SK-N-SH treated with all-trans-retinoic acid at 6 μM for 48 hours (cell line): ENCODE results near the gene PMM2.

Experiments
- ARNTL ChIP-seq: fragments of 450-650 bp; formaldehyde crosslinking; IDR thresholded peaks from 2 replicates; pipeline ENCODE4 v1.5.0; 2020; ENCODE audit warnings: low read depth, mild to moderate bottlenecking, moderate library complexity, borderline replicate concordance
- BACH2 ChIP-seq: fragments of 250-450 bp; sonication (Bioruptor Pico); IDR thresholded peaks from 2 replicates; pipeline ENCODE4 v1.9.0; 2021; ENCODE audit warnings: mild to moderate bottlenecking, borderline replicate concordance
- ISL1 ChIP-seq: fragments of 250-450 bp; sonication (Bioruptor Pico); IDR thresholded peaks from 2 replicates; pipeline ENCODE4 v2.1.2; 2022; ENCODE audit warnings: mild to moderate bottlenecking, moderate library complexity
- OSR1 ChIP-seq: fragments of 250-450 bp; sonication (Bioruptor Pico); IDR thresholded peaks from 2 replicates; pipeline ENCODE4 v1.8.0; 2022; ENCODE audit warnings: moderate library complexity, mild to moderate bottlenecking, inconsistent platforms
- PPARA ChIP-seq: fragments of 250-450 bp; sonication (Bioruptor Pico); IDR thresholded peaks from 2 replicates; pipeline ENCODE4 v1.5.0; 2020; ENCODE audit warnings: mild to moderate bottlenecking, borderline replicate concordance
- SNAI2 ChIP-seq: fragments of 250-450 bp; sonication (Bioruptor Pico); IDR thresholded peaks from 2 replicates; pipeline ENCODE4 v1.5.0; 2020; ENCODE audit warnings: mild to moderate bottlenecking, moderate library complexity
- ZFP30 ChIP-seq: fragments of 450-650 bp; formaldehyde crosslinking; IDR thresholded peaks from 2 replicates; pipeline ENCODE4 v1.5.0; 2022; ENCODE audit warnings: mild to moderate bottlenecking, moderate library complexity
- ZNF565 ChIP-seq: fragments of 450-650 bp; formaldehyde crosslinking; conservative IDR thresholded peaks from 2 replicates; pipeline ENCODE4 v1.5.0; 2020; ENCODE audit warnings: low read depth, mild to moderate bottlenecking, moderate library complexity
- ZNF70 ChIP-seq: fragments of 450-650 bp; formaldehyde crosslinking; IDR thresholded peaks from 2 replicates; pipeline ENCODE4 v1.5.0; 2020; ENCODE audit warnings: mild to moderate bottlenecking, moderate library complexity
- ZNF8 ChIP-seq: fragments of 450-650 bp; formaldehyde crosslinking; IDR thresholded peaks from 2 replicates; pipeline ENCODE4 v1.5.0; 2020; ENCODE audit warnings: mild to moderate bottlenecking, moderate library complexity
- TF ChIP-seq, protein P1 (sequence below): fragments of 250-450 bp; sonication (Bioruptor Pico); IDR thresholded peaks from 2 replicates; pipeline ENCODE4 v1.5.1; 2021; ENCODE audit warnings: mild to moderate bottlenecking, moderate library complexity
- TF ChIP-seq, protein P2 (sequence below): fragments of 250-450 bp; sonication (Bioruptor Pico); IDR thresholded peaks from 2 replicates; pipeline ENCODE4 v1.8.0; 2020; ENCODE audit warnings: mild to moderate bottlenecking, moderate library complexity, borderline replicate concordance
- TF ChIP-seq, protein P3 (sequence below): fragments of 250-450 bp; sonication (Bioruptor Pico); IDR thresholded peaks from 2 replicates; pipeline ENCODE4 v1.5.0; 2020; ENCODE audit warnings: mild to moderate bottlenecking, moderate library complexity
- TF ChIP-seq, protein P4 (sequence below): fragments of 250-450 bp; sonication (Bioruptor Pico); IDR thresholded peaks from 2 replicates; pipeline ENCODE4 v1.5.1; 2020; ENCODE audit warnings: low read depth, mild to moderate bottlenecking, moderate library complexity

DNA sequence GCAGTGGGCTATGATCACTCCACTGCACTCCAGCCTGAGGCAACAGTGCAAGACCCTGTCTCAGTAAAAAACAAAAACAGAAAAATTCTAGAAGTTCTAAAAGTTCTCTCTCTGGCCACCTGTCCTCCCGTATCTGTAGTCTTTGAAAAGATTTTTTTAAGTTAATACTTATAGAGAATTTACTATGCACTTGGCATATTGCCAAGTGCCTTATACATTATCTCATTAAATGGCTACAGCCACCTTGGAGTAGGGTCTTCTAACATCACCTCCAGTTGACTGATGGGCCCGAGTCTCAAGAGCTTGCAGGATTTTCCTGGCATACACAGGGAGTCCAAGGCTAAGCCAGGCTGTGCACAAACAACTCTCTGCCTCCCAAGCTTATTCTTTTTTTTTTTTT lies 44.9 kb upstream of the PMM2 start:
- TF ChIP-seq ZNF565 (CRISPR knock-in tag) = no peak
- TF ChIP-seq PPARA = no peak
- TF ChIP-seq, protein P1, sequence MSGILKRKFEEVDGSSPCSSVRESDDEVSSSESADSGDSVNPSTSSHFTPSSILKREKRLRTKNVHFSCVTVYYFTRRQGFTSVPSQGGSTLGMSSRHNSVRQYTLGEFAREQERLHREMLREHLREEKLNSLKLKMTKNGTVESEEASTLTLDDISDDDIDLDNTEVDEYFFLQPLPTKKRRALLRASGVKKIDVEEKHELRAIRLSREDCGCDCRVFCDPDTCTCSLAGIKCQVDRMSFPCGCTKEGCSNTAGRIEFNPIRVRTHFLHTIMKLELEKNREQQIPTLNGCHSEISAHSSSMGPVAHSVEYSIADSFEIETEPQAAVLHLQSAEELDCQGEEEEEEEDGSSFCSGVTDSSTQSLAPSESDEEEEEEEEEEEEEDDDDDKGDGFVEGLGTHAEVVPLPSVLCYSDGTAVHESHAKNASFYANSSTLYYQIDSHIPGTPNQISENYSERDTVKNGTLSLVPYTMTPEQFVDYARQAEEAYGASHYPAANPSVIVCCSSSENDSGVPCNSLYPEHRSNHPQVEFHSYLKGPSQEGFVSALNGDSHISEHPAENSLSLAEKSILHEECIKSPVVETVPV (CRISPR knock-in tag) = no peak
- TF ChIP-seq, protein P2, sequence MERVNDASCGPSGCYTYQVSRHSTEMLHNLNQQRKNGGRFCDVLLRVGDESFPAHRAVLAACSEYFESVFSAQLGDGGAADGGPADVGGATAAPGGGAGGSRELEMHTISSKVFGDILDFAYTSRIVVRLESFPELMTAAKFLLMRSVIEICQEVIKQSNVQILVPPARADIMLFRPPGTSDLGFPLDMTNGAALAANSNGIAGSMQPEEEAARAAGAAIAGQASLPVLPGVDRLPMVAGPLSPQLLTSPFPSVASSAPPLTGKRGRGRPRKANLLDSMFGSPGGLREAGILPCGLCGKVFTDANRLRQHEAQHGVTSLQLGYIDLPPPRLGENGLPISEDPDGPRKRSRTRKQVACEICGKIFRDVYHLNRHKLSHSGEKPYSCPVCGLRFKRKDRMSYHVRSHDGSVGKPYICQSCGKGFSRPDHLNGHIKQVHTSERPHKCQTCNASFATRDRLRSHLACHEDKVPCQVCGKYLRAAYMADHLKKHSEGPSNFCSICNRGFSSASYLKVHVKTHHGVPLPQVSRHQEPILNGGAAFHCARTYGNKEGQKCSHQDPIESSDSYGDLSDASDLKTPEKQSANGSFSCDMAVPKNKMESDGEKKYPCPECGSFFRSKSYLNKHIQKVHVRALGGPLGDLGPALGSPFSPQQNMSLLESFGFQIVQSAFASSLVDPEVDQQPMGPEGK (CRISPR knock-in tag) = no peak
- TF ChIP-seq, protein P3, sequence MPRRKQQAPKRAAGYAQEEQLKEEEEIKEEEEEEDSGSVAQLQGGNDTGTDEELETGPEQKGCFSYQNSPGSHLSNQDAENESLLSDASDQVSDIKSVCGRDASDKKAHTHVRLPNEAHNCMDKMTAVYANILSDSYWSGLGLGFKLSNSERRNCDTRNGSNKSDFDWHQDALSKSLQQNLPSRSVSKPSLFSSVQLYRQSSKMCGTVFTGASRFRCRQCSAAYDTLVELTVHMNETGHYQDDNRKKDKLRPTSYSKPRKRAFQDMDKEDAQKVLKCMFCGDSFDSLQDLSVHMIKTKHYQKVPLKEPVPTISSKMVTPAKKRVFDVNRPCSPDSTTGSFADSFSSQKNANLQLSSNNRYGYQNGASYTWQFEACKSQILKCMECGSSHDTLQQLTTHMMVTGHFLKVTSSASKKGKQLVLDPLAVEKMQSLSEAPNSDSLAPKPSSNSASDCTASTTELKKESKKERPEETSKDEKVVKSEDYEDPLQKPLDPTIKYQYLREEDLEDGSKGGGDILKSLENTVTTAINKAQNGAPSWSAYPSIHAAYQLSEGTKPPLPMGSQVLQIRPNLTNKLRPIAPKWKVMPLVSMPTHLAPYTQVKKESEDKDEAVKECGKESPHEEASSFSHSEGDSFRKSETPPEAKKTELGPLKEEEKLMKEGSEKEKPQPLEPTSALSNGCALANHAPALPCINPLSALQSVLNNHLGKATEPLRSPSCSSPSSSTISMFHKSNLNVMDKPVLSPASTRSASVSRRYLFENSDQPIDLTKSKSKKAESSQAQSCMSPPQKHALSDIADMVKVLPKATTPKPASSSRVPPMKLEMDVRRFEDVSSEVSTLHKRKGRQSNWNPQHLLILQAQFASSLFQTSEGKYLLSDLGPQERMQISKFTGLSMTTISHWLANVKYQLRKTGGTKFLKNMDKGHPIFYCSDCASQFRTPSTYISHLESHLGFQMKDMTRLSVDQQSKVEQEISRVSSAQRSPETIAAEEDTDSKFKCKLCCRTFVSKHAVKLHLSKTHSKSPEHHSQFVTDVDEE (CRISPR knock-in tag) = no peak
- TF ChIP-seq OSR1 (CRISPR knock-in tag) = no peak
- TF ChIP-seq SNAI2 (CRISPR knock-in tag) = no peak
- no peak for TF ChIP-seq ISL1
- TF ChIP-seq ARNTL (CRISPR knock-in tag) = no peak
- TF ChIP-seq, protein P4, sequence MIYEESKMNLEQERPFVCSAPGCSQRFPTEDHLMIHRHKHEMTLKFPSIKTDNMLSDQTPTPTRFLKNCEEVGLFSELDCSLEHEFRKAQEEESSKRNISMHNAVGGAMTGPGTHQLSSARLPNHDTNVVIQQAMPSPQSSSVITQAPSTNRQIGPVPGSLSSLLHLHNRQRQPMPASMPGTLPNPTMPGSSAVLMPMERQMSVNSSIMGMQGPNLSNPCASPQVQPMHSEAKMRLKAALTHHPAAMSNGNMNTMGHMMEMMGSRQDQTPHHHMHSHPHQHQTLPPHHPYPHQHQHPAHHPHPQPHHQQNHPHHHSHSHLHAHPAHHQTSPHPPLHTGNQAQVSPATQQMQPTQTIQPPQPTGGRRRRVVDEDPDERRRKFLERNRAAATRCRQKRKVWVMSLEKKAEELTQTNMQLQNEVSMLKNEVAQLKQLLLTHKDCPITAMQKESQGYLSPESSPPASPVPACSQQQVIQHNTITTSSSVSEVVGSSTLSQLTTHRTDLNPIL (CRISPR knock-in tag) = no peak
- TF ChIP-seq BACH2 (CRISPR knock-in tag) = no peak
- TF ChIP-seq ZNF70 (CRISPR knock-in tag) = no peak
- TF ChIP-seq ZFP30 (CRISPR knock-in tag) = no peak
- TF ChIP-seq ZNF8 (CRISPR knock-in tag) = no peak
